Endothelial cell of umbilical vein (primary cell): ENCODE measurements around the gene MSH3. TPM values are rescaled to one million over a fixed set of nuclear protein-coding genes. Genes with fewer than 3 reads are reported as not detected.

Experiments used
- BruUV-seq: library from RNA; stranded (reverse); fragments of 400-500 nt; replicated peaks from 2 replicates; lab custom pipeline; 2021; lab: Mats Ljungman, UMichigan
- CTCF ChIA-PET: fragments of 300-600, 350-600 bp; sonication (Branson Sonifier 250); formaldehyde crosslinking; loops from one replicate; lab custom pipeline; 2021; ENCODE audit warnings: antibody characterized with exemption, inconsistent platforms; lab: Charles Lee
- POLR2A ChIA-PET: fragments of 300-600, 350-600 bp; sonication (Branson Sonifier 250); formaldehyde crosslinking; loops from one replicate; lab custom pipeline; 2021; ENCODE audit warnings: antibody characterized with exemption, inconsistent platforms; lab: Charles Lee
- DNase-seq: peaks from one replicate; pipeline ENCODE4 v3.0.0-alpha.2; 2011; ENCODE audit warnings: low read depth, low spot score
- FAIRE-seq: peaks from 2 replicates; lab custom pipeline; 2011; peaks lifted over from hg19 to GRCh38; lab: Jason Lieb, UNC
- H2AFZ ChIP-seq: 2 replicates; pipeline ENCODE4 v1.6.0; 2012; ENCODE audit warnings: low read depth, low read length, control low read depth, inconsistent platforms
- H3K27ac ChIP-seq: 2 replicates; pipeline ENCODE4 v1.5.1; 2011; ENCODE audit warnings: low read depth, mild to moderate bottlenecking, control low read depth, low read length, moderate library complexity; ENCODE audit not compliant: insufficient read depth
- H3K27me3 ChIP-seq, 2 experiments: 2 replicates each; pipeline versions ENCODE4 v1.6.0 to v1.6.1; 2011; ENCODE audit warnings: low read length in 2 of 2, mixed read lengths in 1 of 2; ENCODE audit not compliant: control insufficient read depth in 2 of 2, insufficient read depth in 2 of 2
- H3K36me3 ChIP-seq, 2 experiments: 2 replicates in 1 of 2; 3 replicates in 1 of 2; pipeline ENCODE4 v1.5.1; 2011; ENCODE audit warnings: low read length in 2 of 2, mild to moderate bottlenecking in 1 of 2, moderate library complexity in 1 of 2; ENCODE audit not compliant: control insufficient read depth in 2 of 2, insufficient read depth in 2 of 2; ENCODE audit errors: extremely low read depth in 1 of 2
- H3K4me1 ChIP-seq: 3 replicates; pipeline ENCODE4 v1.5.1; 2011; ENCODE audit warnings: mild to moderate bottlenecking, low read length; ENCODE audit not compliant: control insufficient read depth, insufficient read depth; ENCODE audit errors: extremely low read depth
- H3K4me2 ChIP-seq: 2 replicates; pipeline ENCODE4 v1.6.1; 2011; ENCODE audit warnings: low read length, control low read depth, mixed read lengths; ENCODE audit not compliant: insufficient read depth
- H3K4me3 ChIP-seq, 3 experiments: fragments of 200-600 bp in 1 of 3; sonication (generic), shearing (Covaris generic) in 1 of 3; replicated peaks in 1 of 3; 2 replicates each; pipeline ENCODE4 v1.5.1; 2011 to 2016; ENCODE audit warnings: control low read depth in 3 of 3, low read length in 3 of 3, mild to moderate bottlenecking in 2 of 3, inconsistent platforms in 1 of 3, low read depth in 1 of 3, moderate library complexity in 1 of 3; ENCODE audit not compliant: insufficient read depth in 1 of 3
- H3K79me2 ChIP-seq: 2 replicates; pipeline ENCODE4 v1.6.0; 2012; ENCODE audit warnings: low read length, inconsistent platforms; ENCODE audit not compliant: control insufficient read depth, insufficient read depth
- H3K9ac ChIP-seq: replicated peaks from 2 replicates; pipeline ENCODE3; 2011; ENCODE audit warnings: low read length, control low read depth; ENCODE audit not compliant: insufficient read depth; ENCODE audit errors: extremely low read depth
- H3K9me1 ChIP-seq: replicated peaks from 3 replicates; pipeline ENCODE4 v1.6.0; 2011; ENCODE audit warnings: mild to moderate bottlenecking, low read length; ENCODE audit not compliant: control insufficient read depth, insufficient read depth; ENCODE audit errors: extremely low read depth
- H3K9me3 ChIP-seq: replicated peaks from 2 replicates; pipeline ENCODE4 v1.5.1; 2012; ENCODE audit warnings: low read length, inconsistent platforms; ENCODE audit not compliant: control insufficient read depth, insufficient read depth
- H4K20me1 ChIP-seq: replicated peaks from 2 replicates; pipeline ENCODE3; 2011; ENCODE audit warnings: mild to moderate bottlenecking, low read length; ENCODE audit not compliant: control insufficient read depth, insufficient read depth; ENCODE audit errors: extremely low read depth
- CTCF ChIP-seq, 2 donors: IDR thresholded peaks; 1 replicate in 1 of 2; 2 replicates in 1 of 2; pipeline ENCODE4 v1.5.1; 2011; ENCODE audit warnings: low read length in 2 of 2, mild to moderate bottlenecking in 2 of 2, moderate library complexity in 2 of 2, control low read depth in 1 of 2, inconsistent platforms in 1 of 2, low read depth in 1 of 2; ENCODE audit not compliant: insufficient read depth in 1 of 2; ENCODE audit errors: extremely low read depth in 1 of 2
- EZH2 ChIP-seq: IDR thresholded peaks from 2 replicates; pipeline ENCODE4 v1.6.1; 2012; ENCODE audit warnings: borderline replicate concordance, low read depth, mild to moderate bottlenecking, moderate library complexity, low read length, inconsistent platforms; ENCODE audit not compliant: severe bottlenecking
- FOS ChIP-seq: IDR thresholded peaks from 2 replicates; pipeline ENCODE4 v1.6.1; 2011; ENCODE audit warnings: mild to moderate bottlenecking, low read length, moderate library complexity, borderline replicate concordance; ENCODE audit not compliant: insufficient read depth
- GATA2 ChIP-seq: IDR thresholded peaks from 2 replicates; pipeline ENCODE4 v1.7.0; 2011; ENCODE audit warnings: low read depth, mild to moderate bottlenecking, moderate library complexity, mixed read lengths, low read length; ENCODE audit not compliant: insufficient read length, insufficient read depth
- JUN ChIP-seq: IDR thresholded peaks from 2 replicates; pipeline ENCODE4 v1.6.1; 2011; ENCODE audit warnings: borderline replicate concordance, low read depth; ENCODE audit not compliant: insufficient read length, insufficient read depth
- MAX ChIP-seq: IDR thresholded peaks from 2 replicates; pipeline ENCODE4 v1.6.1; 2011; ENCODE audit not compliant: insufficient read depth, insufficient read length
- MYC ChIP-seq: IDR thresholded peaks from one replicate; pipeline ENCODE4 v1.6.1; 2011; ENCODE audit warnings: mild to moderate bottlenecking, low read depth, low read length
- POLR2A ChIP-seq: IDR thresholded peaks from 2 replicates; pipeline ENCODE4 v1.6.1; 2012; ENCODE audit warnings: low read depth, mild to moderate bottlenecking, control low read depth, low read length
- POLR2AphosphoS5 ChIP-seq: IDR thresholded peaks from 2 replicates; pipeline ENCODE4 v1.6.1; 2012; ENCODE audit warnings: low read depth, mild to moderate bottlenecking, control low read depth, low read length, moderate library complexity; ENCODE audit not compliant: insufficient read depth
- dilution Hi-C: fragments of 300-500 bp; cut with MboI; formaldehyde crosslinking; loops from one replicate; pipeline ENCODE4 v1.15.0; 2019; ENCODE audit warnings: low sequenced_read_pairs; ENCODE audit not compliant: extremely low pct_ligation_motif_present
- intact Hi-C: fragments of 100-400 bp; cut with micrococcal nuclease; formaldehyde crosslinking; loops from one replicate; pipeline ENCODE4 v1.10.0; 2022
- polyA plus RNA-seq, 4 experiments: library from polyadenylated mRNA; depleted of rRNA in 3 of 4; stranded (reverse) in 3 of 4; unstranded in 1 of 4; fragments of >200 nt; gene quantifications; 2 replicates each; pipeline versions ENCODE4 v1.2.1 to v1.2.3, GENCODE V29; 2011 to 2012; ENCODE audit warnings: missing spikeins in 1 of 4
- total RNA-seq: library from RNA; stranded (reverse); gene quantifications from 2 replicates; pipeline ENCODE4 v1.2.3, GENCODE V29; 2021

MSH3 gene
- total and polyA plus RNA-seq, 2 donors (not counting 3 experiments of a cell fraction or from before 2014, with no cell fraction given) = 2.0 to 13.0 TPM

GRCh38 chr5:80809451-80809850 is 155.0 kb downstream of the MSH3 start:
- ChIA-PET CTCF (no interaction called here), POLR2A (no interaction called here)
- H3K9me1 ChIP-seq = no peaks in the 10 kb centered on the region
- H4K20me1 ChIP-seq = no peaks in the 10 kb centered on the region
- TF ChIP-seq EZH2 (no peak), CTCF (IDR thresholded peaks at IDR 0.05; ENCODE audit: extremely low read depth in 1 of 2, insufficient read depth in 1 of 2, low read depth in 1 of 2, low read length in 2 of 2) (no peak)
- intact Hi-C loops (no loop called here), dilution Hi-C loops (loop anchor here (25.0 kb wide), 1 partner anchor 203 kb away; no protein-coding TSS in a partner anchor)
- no peaks in the 10 kb centered on the region for H3K36me3 ChIP-seq
- FAIRE-seq = no peak
- no peak overlapping the region for H3K27ac ChIP-seq
- H3K9me3 ChIP-seq = no peaks in the 10 kb centered on the region
- DNase-seq = no peak
- no peaks in the 10 kb centered on the region for H3K79me2 ChIP-seq
- no TSS peak for BruUV-seq
- H3K4me2 ChIP-seq = no peak overlapping the region
- no peak overlapping the region for H2AFZ ChIP-seq
- H3K4me3 ChIP-seq = no peak overlapping the region
- H3K4me1 ChIP-seq = no peaks in the 10 kb centered on the region
- no peaks in the 10 kb centered on the region for H3K27me3 ChIP-seq
- no peak overlapping the region for H3K9ac ChIP-seq

- intact Hi-C loops = no loop called here
- BruUV-seq = no TSS peak
- Histone ChIP-seq H2AFZ (no peak overlapping the region), H3K9me3 (no peaks in the 10 kb centered on the region), H3K27me3 (no peaks in the 10 kb centered on the region), H3K79me2 (no peaks in the 10 kb centered on the region), H4K20me1 (no peaks in the 10 kb centered on the region), H3K9me1 (no peaks in the 10 kb centered on the region), H3K27ac (no peak overlapping the region), H3K4me3 (no peak overlapping the region), H3K4me2 (no peak overlapping the region), H3K36me3 (no peaks in the 10 kb centered on the region), H3K9ac (no peak overlapping the region), H3K4me1 (no peaks in the 10 kb centered on the region)
- ChIA-PET CTCF (no interaction called here), POLR2A (no interaction called here)
- TF ChIP-seq GATA2 = no peak
- TF ChIP-seq CTCF (IDR thresholded peaks at IDR 0.05; ENCODE audit: extremely low read depth in 1 of 2, insufficient read depth in 1 of 2, low read depth in 1 of 2, low read length in 2 of 2) = no peak
- no peak for TF ChIP-seq POLR2A
- no peak for TF ChIP-seq JUN
- no peak for TF ChIP-seq FOS
- no peak for TF ChIP-seq MAX
- no peak for TF ChIP-seq POLR2AphosphoS5
- TF ChIP-seq MYC = no peak
- TF ChIP-seq EZH2 = no peak
- FAIRE-seq (no peak), DNase-seq (no peak)
- dilution Hi-C loops = loop anchor here (25.0 kb wide), 1 partner anchor 202 kb away; no protein-coding TSS in a partner anchor
These were observed 156.0 kb downstream of the MSH3 start for GRCh38 chr5:80810425-80810824.
